ENCODE data around the gene PTDSS2.
A peak's percentile ranks its signal among the peaks of the same experiment; 100 is the strongest.

DNA sequence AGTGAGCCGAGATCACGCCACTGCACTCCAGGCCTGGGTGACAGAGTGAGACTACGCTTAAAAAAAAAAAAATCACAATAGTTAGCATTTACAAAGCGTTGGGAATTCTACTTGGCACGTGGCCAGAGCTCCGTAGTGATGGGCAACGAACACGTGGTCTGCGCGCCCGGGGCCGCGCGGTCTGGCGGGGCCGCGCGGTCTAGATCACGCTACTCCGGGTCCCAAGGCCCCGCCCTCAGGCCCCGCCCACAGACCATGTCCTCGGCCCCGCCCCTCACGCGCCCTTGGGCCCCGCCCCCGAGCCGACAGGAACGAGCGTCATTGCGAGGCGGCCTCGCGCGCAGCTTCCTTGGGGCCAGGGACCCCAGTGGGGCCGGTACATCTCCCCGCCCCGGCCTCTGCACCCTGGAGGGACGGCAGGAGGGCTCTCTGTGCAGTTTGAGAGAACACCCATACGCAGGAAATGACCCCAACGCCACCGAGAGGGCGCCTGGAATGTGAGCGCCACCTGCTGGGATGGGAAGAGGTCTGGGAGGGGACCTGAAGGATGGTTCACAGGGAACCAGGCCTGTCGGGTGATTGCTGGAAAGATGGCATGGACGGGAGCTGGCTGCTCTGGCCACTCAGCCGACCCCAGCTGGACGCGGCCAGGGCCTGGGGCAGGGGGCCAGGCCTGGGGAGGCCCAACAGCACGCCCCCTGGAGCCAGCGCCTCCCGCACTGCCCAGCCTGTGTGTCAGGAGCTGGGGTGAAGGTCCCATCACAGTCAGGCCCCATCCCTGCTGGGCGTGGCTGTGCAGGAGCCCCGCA, 2.0 kb upstream of the PTDSS2 start:
- TF ChIP-seq CTCF (IDR thresholded peaks at IDR 0.05) (peak in 5 of 7 experiments; percentile 70 to 96 (median 84)), EP300 (IDR thresholded peaks at IDR 0.05) (no peak), POLR2AphosphoS5 (IDR thresholded peaks at IDR 0.05) (peak; percentile 72 to 88 (median 83)), POLR2A (IDR thresholded peaks at IDR 0.05) (no peak)

Measured in stomach (tissue), 4 donors.